ENCODE data around the gene ISG20L2.

- TF ChIP-seq CTCF (IDR thresholded peaks at IDR 0.05) = no peak
- no peak for TF ChIP-seq POLR2A (IDR thresholded peaks at IDR 0.05)
Measured at GRCh38 chr1:156707417-156708217, 20.9 kb downstream of the ISG20L2 start.
